Right atrium auricular region (tissue), 2 donors: ENCODE data around the gene MIB1. TPM values are rescaled to one million over a fixed set of nuclear protein-coding genes. Genes with fewer than 3 reads are reported as not detected.

Experiments
- DNase-seq: peaks from one replicate; pipeline ENCODE4 v3.0.0-alpha.2; 2019; ENCODE audit warnings: low spot score
- H3K27ac ChIP-seq, 2 donors: fragments of 200-600 bp; sonication (generic); 1 replicate in 1 of 2; 2 replicates in 1 of 2; pipeline ENCODE4 v1.5.1; 2016 to 2019
- H3K27me3 ChIP-seq, 2 donors: fragments of 200-600 bp; sonication (generic); one replicate each; pipeline versions ENCODE4 v1.5.1 to v1.6.0; 2017 to 2019
- H3K36me3 ChIP-seq: fragments of 200-600 bp; sonication (generic); one replicate; pipeline ENCODE4 v1.5.1; 2016
- H3K4me1 ChIP-seq, 2 donors: fragments of 200-600 bp; sonication (generic); one replicate each; pipeline versions ENCODE4 v1.5.1 to v1.6.0; 2017 to 2019
- H3K4me3 ChIP-seq, 2 donors: fragments of 200-600 bp; sonication (generic); 1 replicate in 1 of 2; 2 replicates in 1 of 2; pipeline ENCODE4 v1.5.1; 2017 to 2019; ENCODE audit warnings: mild to moderate bottlenecking in 1 of 2, moderate library complexity in 1 of 2
- H3K9me3 ChIP-seq, 2 donors: fragments of 200-600 bp; sonication (generic); one replicate each; pipeline ENCODE4 v1.5.1; 2019
- total RNA-seq, 2 donors: library from RNA; depleted of rRNA; stranded (reverse); fragments of >200 nt; gene quantifications; one replicate each; pipeline ENCODE4 v1.1.0, GENCODE V29; 2016
- TF ChIP-seq, protein P1 (sequence below), 2 donors: fragments of 200-600 bp; sonication (generic); IDR thresholded peaks; one replicate each; pipeline ENCODE4 v1.5.1; 2019; ENCODE audit warnings: antibody characterized with exemption in 2 of 2

Gene MIB1
- total RNA-seq, 2 donors from 2014 or later, result 16.7 to 20.8 TPM

DNA sequence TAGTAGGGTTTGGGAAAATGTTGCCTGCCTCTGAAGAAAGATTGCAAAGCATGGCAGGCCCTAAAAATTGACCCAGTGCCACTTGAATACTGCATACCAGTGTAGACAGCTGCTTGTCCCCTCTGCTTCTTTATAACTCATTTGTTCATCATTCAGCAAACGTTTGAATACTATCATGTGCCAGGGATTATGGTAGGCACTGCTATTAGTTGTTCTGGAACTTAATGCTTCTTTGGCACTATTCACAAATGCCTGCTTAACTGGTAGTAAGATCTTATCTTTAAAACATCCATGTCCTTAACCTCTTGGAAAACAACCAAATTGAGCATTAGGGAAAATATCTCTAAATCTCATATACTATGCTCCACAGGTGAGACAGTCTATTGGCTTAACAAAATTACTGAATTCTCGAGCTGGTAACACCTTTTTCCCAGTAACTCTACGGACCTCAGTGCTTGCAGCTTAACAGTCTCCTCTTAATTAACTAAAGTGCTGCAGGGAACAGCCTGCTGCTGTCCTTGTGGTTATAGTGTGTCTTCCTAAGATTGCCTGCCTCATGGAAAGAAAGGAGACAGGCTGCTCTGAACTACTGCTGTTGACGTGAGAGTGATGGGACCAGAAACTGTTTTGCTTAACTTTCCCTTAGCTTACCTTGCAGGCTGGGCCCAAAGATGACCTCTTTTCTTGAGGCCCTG, 93.2 kb downstream of the MIB1 start:
- Histone ChIP-seq H3K36me3 (peaks cover 18% of the 10 kb centered on the region), H3K27ac (peak overlapping the region; percentile 33 to 80), H3K27me3 (no peaks in the 10 kb centered on the region), H3K4me3 (no peak overlapping the region), H3K9me3 (no peaks in the 10 kb centered on the region), H3K4me1 (peaks cover 0 to 17% of the 10 kb centered on the region in 2 donors)
- DNase-seq, result no peak
- TF ChIP-seq, protein P1, sequence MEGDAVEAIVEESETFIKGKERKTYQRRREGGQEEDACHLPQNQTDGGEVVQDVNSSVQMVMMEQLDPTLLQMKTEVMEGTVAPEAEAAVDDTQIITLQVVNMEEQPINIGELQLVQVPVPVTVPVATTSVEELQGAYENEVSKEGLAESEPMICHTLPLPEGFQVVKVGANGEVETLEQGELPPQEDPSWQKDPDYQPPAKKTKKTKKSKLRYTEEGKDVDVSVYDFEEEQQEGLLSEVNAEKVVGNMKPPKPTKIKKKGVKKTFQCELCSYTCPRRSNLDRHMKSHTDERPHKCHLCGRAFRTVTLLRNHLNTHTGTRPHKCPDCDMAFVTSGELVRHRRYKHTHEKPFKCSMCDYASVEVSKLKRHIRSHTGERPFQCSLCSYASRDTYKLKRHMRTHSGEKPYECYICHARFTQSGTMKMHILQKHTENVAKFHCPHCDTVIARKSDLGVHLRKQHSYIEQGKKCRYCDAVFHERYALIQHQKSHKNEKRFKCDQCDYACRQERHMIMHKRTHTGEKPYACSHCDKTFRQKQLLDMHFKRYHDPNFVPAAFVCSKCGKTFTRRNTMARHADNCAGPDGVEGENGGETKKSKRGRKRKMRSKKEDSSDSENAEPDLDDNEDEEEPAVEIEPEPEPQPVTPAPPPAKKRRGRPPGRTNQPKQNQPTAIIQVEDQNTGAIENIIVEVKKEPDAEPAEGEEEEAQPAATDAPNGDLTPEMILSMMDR (IDR thresholded peaks at IDR 0.05), result no peak

DNA sequence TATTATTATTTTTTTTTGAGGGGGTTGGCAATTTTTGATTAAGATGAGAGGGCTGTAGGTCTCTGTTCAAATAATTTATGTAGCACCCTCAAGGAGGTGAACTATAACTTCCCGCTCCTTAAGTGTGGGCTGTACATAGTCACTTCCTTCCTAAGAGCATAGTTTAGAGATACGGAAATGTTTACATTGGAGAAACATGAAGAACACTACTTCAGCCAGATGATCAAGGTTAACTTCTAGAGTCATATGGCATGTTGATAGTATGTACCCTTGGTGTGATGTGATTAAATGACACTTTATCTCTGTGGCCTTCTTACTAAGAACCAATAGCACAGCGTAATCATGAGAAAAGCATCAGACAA, 93.7 kb downstream of the MIB1 start:
- no peak for DNase-seq
- Histone ChIP-seq H3K4me3 (no peak overlapping the region), H3K9me3 (no peaks in the 10 kb centered on the region), H3K27me3 (no peaks in the 10 kb centered on the region), H3K36me3 (peaks cover 18% of the 10 kb centered on the region), H3K4me1 (peaks cover 0 to 17% of the 10 kb centered on the region in 2 donors), H3K27ac (peak overlapping the region; percentile 33 to 80)
- TF ChIP-seq, protein P1 (IDR thresholded peaks at IDR 0.05), result no peak

DNA sequence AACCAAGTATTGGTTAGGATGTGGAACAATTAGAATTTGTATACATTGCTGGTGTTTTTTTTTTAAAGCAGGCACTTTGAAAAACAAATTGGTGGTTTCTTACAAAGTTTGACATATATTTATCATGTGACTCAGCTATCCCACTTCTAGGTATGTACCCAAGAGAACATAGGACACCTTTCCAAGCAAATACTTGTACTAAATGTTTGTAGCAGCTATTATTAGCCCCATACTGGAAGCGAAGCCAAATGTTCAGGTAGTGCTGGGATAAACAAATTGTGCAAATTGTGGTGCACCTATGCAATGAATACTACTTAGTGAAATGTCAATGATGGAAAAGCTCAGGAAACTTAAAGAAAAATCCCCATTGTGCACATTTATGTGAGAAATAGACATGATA, 101.0 kb downstream of the MIB1 start:
- Histone ChIP-seq H3K27ac (no peak overlapping the region), H3K27me3 (no peaks in the 10 kb centered on the region), H3K36me3 (peaks cover 35% of the 10 kb centered on the region), H3K4me3 (no peak overlapping the region), H3K4me1 (no peaks in the 10 kb centered on the region), H3K9me3 (no peaks in the 10 kb centered on the region)
- no peak for DNase-seq
- TF ChIP-seq, protein P1 (IDR thresholded peaks at IDR 0.05), result no peak

DNA sequence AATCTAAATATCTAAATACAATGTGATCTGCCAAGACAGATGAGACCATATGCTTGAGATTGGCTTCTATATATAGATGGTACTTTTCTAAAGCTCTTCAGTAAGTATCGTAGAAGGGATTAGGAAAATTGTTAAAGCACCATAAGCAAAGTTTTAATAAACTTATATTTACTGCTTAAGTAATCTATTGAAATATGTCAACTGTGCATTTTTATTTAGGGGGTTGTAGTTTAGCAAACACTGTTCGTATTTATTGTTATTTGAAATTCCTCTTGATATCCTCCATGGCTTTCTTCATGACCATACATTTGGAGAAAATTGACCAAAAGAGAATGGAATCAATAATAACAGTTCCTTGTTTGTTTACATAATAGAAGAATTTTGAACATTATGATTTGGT, 102.7 kb downstream of the MIB1 start:
- H3K27ac ChIP-seq, result no peak overlapping the region

DNA sequence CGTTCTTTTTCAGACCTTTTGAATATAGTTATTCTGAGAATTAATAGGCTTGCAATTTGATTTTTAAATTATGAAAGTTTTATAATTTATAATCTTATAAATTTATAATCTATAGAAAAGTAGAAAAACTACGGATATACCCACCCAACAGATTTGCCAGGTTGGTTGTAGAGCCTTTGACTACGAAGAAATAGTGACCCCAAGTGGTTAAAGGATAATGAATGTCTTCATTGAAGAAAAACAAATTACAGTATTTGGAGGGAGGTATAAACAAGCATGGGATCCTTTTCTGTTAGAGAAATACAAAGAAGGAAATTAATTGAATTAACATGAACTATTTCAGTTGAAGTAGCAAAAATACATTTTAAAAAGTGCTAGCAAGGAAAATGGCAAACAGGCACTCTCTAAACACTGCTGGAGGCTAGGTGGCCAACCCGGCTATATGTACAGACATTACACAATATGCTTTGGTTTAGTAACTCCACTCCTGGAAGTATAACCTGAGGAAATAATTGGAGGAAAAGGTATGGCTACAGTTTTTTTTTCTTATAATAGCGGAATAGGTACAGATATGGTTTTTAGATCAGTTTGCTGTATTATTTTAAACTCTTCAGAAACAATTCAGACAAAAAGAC, 110.9 kb downstream of the MIB1 start:
- Histone ChIP-seq H3K9me3 (no peaks in the 10 kb centered on the region), H3K27ac (no peak overlapping the region), H3K36me3 (peaks cover 8% of the 10 kb centered on the region), H3K4me3 (no peak overlapping the region), H3K4me1 (no peaks in the 10 kb centered on the region), H3K27me3 (no peaks in the 10 kb centered on the region)
- TF ChIP-seq, protein P1 (IDR thresholded peaks at IDR 0.05), result peak; percentile 38 to 57
- no peak for DNase-seq

More for the DNA sequence above, 102.7 kb downstream of the MIB1 start:
- Histone ChIP-seq H3K27me3 (no peaks in the 10 kb centered on the region), H3K36me3 (peaks cover 41% of the 10 kb centered on the region), H3K9me3 (no peaks in the 10 kb centered on the region), H3K4me3 (no peak overlapping the region), H3K4me1 (no peaks in the 10 kb centered on the region)
- TF ChIP-seq, protein P1 (IDR thresholded peaks at IDR 0.05), result no peak
- DNase-seq, result no peak
